ENCODE measurements around the gene SRRT.

Gene SRRT

DNA sequence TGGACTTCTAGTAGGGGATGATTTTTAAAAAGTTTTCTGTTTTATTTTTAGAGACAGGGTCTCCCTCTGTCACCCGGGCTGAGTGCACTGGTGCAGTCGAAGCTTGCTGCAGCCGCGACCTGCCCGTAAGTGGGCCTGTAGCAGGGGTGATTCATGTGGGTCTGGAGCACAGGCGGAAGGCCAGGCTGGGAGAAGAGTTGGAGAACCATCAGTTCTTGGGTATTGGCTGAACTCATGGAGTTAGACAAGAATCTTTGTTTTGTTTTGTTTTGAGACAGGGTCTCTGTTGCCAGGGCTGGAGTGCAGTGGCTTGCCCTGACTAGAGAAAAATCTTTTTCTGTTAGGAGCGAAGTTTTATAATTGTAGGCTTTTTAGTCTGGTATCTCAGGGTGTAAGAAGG, 5.7 kb downstream of the SRRT start:
- DNase-seq (ENCODE audit: low read depth in 4 of 4, low spot score in 1 of 4) = no peak

DNA sequence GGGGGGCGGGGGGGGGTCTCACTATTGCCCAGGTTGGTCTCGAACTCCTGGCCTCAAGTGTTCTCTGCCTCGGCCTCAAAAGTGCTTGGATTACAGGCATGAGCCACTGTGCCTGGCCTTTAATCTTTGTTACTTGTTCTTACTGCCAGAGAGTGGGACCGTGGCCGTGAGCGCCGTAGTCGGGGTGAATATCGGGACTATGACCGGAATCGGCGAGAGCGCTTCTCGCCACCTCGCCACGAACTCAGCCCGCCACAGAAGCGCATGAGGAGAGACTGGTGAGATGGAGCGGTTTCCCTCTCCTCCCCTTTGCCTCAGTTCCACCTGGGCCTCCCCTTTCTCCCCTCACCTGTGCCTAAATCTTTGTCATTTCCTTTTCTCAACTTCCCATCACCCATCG, 6.2 kb downstream of the SRRT start:
- no peak for DNase-seq (ENCODE audit: low read depth in 4 of 4, low spot score in 1 of 4)

GRCh38 chr7:100882201-100882600, 7.3 kb downstream of the SRRT start:
- DNase-seq (ENCODE audit: low read depth in 4 of 4, low spot score in 1 of 4) = no peak

- DNase-seq (ENCODE audit: low read depth in 4 of 4, low spot score in 1 of 4) = no peak
Observed at GRCh38 chr7:100882785-100883526, 8.1 kb downstream of the SRRT start.

DNA sequence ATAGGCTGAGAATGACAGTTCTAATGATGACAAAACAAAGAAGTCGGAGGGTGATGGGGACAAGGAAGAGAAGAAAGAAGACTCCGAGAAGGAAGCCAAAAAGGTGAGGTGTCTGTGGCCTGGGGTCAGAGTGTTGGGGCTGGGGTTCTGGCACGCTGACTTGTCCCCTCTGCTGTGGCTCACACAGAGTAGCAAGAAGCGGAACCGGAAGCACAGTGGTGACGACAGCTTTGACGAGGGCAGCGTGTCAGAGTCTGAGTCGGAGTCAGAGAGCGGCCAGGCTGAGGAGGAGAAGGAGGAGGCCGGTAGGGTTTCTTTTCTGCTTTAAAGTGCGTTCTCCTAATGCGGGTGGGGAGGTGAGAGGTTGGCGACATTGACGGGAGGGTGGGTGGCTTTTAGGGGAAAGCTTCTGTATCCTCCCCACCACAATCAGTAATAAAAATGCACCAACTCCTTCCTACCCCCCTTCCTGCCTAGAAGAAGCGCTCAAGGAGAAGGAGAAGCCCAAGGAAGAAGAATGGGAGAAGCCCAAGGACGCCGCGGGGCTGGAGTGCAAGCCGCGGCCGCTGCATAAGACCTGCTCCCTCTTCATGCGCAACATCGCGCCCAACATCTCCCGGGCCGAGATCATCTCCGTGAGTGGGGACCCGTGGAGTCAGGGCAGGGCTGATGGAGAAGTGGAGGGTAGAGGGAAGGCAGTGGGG, 10.0 kb downstream of the SRRT start:
- DNase-seq (ENCODE audit: low read depth in 4 of 4, low spot score in 1 of 4) = no peak

DNA sequence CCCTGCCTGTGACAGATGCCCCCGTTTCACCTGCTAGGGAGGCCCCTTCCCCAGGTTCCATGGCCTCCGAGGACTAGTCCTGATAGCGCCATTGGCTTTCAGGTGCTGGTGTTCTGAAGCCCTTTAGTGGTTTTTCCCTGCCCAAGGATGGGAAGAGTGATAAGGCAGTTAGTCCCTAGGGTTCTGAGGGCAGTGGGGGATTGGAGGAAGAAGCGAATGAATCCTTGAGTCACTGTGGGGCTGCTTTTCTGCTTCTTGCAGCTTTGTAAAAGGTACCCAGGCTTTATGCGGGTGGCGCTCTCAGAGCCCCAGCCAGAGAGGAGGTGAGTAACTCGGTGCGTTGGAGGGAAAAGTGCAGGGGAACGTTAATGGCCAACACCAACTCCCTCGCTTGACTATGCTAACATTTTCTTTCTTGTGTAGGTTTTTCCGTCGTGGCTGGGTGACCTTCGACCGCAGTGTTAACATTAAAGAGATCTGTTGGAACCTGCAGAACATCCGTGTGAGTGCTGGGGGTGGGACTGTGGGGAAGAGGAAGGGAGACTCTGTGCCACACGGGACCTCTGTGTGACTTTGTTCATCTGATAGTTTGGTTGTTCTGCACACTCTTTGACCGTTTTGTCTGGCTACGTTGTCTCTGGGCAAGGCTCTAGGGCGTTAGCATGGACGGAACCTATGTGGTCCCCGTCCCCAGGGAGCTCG, 10.7 kb downstream of the SRRT start:
- DNase-seq (ENCODE audit: low read depth in 4 of 4, low spot score in 1 of 4) = no peak

GRCh38 chr7:100886142-100886935, 11.4 kb downstream of the SRRT start:
- no peak for DNase-seq (ENCODE audit: low read depth in 4 of 4, low spot score in 1 of 4)

- DNase-seq (ENCODE audit: low read depth in 4 of 4, low spot score in 1 of 4) = no peak
Observed at GRCh38 chr7:100886936-100887515, 12.1 kb downstream of the SRRT start.

DNA sequence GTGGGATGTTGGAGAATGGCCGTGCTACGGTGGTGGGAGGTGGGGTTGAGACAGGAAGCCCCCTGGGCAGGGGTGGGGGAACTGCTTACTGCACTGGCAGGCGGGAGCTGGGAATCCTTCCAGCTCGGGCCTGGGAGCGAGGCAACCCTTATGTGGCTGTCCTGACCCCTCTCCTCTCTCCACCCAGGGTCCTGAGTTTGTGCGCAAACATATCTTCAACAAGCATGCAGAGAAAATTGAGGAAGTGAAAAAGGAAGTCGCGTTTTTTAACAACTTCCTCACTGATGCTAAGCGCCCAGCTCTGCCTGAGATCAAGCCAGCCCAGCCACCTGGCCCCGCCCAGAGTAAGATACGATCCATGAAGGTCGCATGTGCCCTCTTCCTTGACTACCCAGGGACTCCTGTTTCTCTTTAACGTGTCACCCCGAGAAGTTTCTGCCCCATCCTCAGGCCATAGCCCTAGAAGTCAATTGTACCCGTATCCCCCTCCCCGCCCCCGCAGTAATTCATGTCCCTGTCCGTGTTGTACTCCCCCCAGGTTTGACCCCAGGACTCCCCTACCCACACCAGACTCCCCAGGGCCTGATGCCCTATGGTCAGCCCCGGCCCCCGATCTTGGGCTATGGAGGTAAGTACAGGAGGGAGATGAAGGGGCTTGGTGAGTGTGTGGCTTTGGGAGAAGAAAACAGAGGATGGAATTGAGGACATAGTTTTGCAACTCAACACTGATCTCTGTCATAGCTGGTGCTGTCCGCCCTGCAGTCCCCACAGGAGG, 12.8 kb downstream of the SRRT start:
- DNase-seq (ENCODE audit: low read depth in 4 of 4, low spot score in 1 of 4) = no peak

DNA sequence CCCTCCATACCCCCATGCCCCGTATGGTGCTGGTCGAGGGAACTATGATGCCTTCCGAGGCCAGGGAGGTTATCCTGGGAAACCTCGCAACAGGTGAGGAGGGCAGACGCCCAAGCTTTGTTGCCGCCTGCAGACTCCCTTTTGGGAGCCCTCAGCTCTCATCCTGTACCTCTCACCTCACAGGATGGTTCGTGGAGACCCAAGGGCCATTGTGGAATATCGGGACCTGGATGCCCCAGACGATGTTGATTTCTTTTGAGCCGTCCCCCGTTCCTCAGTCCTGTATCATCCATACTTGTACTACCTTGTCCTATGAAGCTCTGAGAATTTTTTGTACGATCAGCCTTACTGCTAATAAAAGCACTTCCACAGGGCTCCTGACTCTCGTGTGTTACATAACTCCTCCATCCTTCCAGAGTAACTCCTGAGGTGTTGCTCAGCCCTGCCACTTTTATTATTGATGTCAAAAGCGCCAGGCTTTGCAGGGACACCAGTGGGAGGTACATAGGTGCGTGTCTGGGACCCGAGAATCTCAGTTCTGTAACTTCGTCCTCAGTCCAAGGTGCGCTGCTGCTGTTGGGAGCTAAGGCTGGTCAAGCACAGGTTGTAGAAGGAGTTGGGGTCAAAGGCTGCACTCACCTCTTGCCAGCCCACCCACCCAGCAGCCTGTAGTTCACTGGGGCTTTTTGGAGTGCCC, 13.5 kb downstream of the SRRT start:
- no peak for DNase-seq (ENCODE audit: low read depth in 4 of 4, low spot score in 1 of 4)

DNA sequence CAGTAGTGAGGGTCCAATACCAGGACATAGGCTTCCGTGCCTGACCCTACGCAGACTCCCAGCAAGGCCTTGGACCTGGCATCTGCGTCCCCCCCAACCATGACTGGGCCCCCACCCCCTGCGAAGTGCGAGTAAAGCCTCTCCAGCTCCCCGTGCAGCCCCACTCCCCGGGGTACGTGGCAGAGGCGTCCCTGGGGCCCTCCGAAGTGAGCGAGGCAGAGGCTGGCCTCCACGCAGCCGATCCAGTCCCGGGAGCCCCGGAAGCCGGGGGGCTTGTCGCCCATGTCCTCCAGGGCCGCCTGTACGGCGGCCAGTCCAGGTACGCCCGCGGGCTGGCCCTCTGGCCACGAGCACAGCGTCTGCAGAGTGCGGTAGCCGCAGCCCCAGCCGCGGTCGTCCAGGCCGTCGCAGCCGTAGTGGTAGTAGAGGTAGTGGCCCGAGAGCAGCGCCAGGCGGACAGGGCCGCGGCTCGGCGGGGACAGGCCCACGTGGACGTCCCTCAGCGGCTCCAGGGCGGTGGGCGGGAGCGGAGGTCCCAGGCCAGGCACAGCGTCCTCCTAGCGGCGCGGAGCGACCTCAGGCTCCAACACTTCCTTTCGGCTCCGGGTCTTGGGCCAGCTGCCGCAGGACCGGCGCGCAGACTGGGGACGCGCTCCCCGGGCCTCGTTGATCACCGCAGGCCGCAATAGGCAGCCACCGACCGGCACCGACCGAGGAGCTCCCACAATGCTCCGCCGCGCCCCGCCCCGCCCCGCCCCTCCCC, 14.3 kb downstream of the SRRT start, which contains the start of gene UFSP1:
Gene UFSP1, minus strand, starts transcription at position 728 of the 763 bp plus-strand sequence. Its CDS starts 444 bp downstream, at position 284.
- DNase-seq (ENCODE audit: low read depth in 4 of 4, low spot score in 1 of 4) = no peak

DNA sequence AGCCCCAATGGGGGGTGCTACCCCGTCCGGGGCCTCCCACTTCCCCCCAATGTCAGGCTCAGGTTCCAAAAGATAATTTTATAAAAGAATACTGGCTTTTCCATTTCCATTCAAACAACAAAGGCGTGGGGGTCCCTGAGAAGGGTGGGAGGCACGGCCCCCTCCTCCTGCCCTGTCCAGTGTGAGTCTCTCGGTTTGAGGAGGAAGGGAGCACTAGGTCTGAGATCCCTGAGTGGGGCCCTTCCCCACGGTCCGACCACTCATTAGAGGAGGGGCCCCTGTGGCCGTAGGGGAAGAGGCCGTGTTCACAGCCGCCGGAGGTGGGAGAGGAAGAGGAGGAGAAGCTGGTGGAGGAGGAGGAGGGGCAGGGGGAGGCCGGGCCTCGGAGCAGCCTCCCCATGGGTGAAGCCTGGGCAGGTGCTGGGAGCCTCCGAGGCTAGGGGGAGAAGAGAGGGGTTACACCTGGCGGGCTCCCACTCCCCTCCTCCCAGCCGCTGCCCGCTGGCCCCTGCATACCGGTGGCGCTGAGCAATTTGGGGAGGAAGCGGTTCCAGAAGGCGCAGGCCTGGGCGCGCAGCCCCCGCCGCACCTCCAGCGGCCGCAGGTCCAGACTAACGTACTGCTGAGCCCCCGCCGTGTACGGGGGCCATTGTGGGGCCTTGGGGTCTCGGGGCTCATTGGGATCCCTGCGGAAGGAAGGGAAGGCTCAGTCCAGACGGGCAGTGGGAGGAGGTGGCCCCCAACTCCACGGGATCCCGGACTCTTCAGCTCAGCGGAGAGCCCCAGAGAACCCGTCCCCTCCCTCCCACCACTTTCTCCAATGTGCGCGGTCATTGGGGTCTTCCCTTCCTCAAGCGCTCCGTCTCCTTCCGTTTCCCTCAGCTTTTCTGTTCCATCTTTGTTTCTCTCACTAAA, 16.0 kb downstream of the SRRT start:
- DNase-seq (ENCODE audit: low read depth in 4 of 4, low spot score in 1 of 4) = no peak

DNA sequence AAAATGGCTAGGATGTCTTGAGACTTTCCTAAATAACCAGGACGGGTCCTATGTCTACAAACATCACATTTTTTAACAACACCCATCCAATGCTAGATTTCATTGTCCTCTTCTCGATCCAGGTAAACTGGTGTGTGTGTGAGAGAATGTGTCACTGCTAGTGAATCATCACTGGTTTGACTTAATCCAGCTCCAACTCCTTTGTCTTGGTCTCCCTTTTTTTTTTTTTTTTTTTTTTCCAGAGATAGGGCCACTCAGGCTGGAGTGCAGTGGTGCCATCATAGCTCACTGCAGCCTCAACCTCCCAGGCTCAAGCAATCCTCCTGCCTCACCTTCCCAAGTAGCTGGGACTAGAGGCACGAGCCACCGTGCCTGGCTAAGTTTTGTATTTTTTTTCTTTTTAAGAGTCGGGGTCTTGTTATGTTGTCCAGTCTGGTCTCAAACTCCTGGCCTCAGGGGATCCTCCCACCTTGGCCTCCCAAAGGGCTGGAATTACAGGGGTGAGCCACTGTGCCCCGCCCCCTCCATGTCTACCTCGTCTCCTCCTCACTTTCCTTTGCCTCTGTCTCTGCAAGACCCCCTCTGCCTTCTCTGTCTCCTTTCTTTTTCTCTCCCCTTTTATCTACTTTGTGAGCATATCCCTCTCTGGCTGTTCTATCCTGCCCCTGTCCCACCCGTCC, 16.8 kb downstream of the SRRT start:
- no peak for DNase-seq (ENCODE audit: low read depth in 4 of 4, low spot score in 1 of 4)

GRCh38 chr7:100892364-100893317, 17.7 kb downstream of the SRRT start:
- DNase-seq (ENCODE audit: low read depth in 4 of 4, low spot score in 1 of 4) = no peak

- no peak for DNase-seq (ENCODE audit: low read depth in 4 of 4, low spot score in 1 of 4)
Observed at GRCh38 chr7:100893318-100893895, 18.5 kb downstream of the SRRT start.
